CD1c-positive myeloid dendritic cell (primary cell): ENCODE measurements around the gene CAPN7.

ENCODE experiments used
- DNase-seq: peaks from one replicate; pipeline ENCODE4 v3.0.0-alpha.2; 2016; ENCODE audit errors: extremely low spot score

Gene CAPN7

DNA sequence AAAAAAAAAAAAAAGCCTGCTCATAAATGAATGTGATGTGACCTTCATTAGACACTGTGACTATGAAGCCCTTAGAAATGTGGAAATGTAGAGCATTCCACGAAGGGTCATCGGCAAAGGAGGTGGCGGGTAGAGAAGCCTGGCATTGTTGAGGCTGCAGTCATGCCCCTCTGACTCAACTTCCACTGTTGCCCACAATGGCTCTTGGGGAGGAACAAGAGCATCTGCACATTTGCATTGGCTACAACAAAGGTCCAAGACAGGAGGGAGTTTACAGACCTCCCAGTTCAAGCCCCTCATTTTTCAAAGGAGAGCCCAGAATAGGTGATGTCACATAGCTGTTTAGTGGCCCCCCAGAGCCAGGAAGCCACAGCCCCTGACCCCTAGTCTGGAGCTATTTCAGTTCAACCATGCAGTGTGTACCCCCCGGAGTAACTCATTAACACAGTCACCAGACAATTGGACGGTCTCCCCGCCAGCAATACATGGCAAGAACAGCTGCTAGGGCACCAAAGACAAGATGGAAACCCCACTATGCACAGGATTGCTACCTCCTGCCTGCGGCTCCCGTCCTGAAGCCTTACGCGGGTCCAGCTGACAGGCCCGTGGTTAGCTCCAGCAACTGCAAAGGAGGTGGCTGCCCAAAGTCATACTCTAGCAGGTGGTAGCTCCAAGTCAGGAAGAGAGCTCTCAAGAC lies 70.1 kb downstream of the CAPN7 start:
- peak; percentile 31 for DNase-seq

GRCh38 chr3:15277861-15278500 lies 71.9 kb downstream of the CAPN7 start:
- no peak for DNase-seq

DNA sequence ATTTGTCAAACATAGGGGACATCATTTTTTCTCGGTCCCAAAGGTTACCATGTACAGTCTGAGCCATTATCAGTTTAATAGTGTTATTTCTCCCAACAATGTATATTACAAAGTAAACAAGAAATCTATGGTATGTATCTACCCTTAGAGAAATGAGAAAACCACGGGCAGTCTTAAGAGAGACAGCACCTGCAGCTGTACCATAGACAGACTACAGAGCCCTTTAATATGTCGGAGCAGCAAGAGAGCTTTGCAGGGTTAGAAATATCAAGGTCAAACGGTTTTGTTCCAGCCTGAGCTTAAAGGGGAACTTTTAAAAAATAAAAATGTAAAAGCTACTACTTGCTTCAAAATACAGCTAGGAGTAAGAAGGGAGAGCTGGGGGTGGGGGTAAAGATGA lies 73.2 kb downstream of the CAPN7 start:
- DNase-seq: no peak

DNA sequence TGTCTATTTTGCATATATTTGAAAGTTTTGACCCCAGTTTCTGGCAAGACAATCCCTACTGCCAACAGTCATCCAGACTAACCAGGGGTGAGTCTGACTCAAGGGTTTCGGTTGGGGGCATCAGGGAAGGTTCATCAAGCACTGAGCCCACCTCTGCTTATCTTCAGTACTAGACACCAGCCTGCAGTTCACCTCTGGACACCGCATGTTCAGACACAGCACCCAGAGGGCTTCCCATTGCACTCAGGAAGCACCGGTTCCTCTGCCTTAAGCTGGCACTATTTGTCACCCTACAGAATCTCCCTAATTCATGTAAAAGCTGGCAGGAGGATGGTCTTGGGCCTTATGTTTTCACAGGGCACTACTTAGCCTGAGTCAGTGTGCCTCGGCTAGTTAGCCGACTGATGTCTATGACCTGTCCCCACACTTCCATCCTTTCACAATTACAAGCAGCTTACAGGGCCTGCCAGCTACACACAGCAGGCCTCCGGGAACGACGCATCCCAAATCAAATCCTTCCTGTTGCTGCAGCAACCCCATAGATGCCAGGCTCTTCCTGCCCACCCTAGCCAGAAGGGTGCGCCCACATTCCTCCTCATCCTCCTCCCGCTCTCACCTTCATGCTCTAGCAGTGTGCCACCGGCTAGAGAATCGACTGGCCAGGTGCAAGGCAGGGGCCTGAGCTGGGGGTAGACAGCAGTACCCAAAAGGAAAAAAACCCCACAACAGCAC lies 73.8 kb downstream of the CAPN7 start:
- DNase-seq: no peak

GRCh38 chr3:15280853-15281532 lies 74.9 kb downstream of the CAPN7 start:
- DNase-seq: no peak

- DNase-seq: no peak
Measured at GRCh38 chr3:15281817-15282216, 75.8 kb downstream of the CAPN7 start.

- no peak for DNase-seq
Measured at GRCh38 chr3:15283702-15284101, 77.7 kb downstream of the CAPN7 start.

- no peak for DNase-seq
Measured at GRCh38 chr3:15284121-15284889, 78.3 kb downstream of the CAPN7 start.

GRCh38 chr3:15286022-15286421 lies 80.0 kb downstream of the CAPN7 start:
- no peak for DNase-seq

GRCh38 chr3:15287565-15288330 lies 81.7 kb downstream of the CAPN7 start:
- peak; percentile 84 for DNase-seq

- DNase-seq: peak; percentile 21
Measured at GRCh38 chr3:15288331-15289035, 82.4 kb downstream of the CAPN7 start.

GRCh38 chr3:15289661-15290060 lies 83.6 kb downstream of the CAPN7 start:
- no peak for DNase-seq

DNA sequence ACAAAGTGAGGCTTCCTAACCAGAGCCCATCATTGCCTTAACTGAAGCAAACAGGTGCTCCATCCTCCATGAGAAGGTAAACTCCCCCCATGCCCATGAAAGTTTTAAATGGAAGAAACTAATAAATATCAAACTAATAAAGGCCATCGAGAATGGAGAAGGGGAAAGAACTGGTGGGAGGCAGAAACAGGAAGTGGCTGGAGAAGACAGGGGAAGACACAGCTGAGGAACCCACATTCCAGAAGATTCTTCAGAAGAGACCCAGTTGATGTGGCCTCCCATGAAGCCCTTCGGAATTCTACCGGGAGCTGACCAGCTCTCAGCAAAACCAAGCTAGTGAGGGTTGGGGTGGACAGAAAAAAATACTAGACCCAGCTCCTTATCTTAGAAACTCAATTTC lies 84.7 kb downstream of the CAPN7 start:
- DNase-seq: peak; percentile 61

GRCh38 chr3:15291589-15292541 lies 85.8 kb downstream of the CAPN7 start:
- DNase-seq: peak; percentile 60

DNA sequence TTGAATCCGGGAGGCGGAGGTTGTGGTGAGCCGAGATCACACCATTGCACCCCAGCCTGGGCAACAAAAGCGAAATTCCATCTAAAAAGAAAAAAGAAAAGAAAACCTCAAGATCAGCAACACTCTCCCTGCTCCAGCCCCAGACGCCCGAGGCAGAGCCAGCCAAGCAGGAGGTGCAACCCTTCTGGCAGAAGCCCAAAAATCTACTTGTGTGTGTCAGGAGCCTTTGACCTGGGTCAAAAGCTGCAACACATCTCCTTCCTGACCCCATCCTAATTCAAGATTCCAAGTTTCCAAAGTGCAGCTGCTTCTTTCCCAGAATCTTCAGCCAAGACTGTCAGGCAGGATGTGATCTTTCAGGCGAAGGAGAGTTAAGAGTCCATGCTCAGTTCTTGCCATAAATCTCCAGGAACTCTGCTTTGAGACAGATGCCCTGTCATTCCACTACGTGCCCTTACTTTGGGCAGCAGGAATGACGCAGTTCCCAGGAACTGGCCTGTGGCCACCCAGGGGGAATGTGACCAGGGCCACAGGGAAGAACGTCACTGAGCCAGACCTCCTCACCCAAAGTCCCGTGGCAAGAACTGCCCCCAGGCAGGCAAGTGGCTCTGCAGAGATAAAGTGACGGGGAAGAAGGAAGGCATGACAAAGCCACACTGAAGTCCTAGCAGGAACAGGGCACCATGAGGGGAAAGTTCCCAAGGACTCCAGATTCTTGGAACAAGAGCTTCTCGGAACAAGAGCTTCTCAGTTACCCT lies 86.9 kb downstream of the CAPN7 start:
- DNase-seq: peak; percentile 69

GRCh38 chr3:15294929-15295328 lies 88.9 kb downstream of the CAPN7 start:
- DNase-seq: peak; percentile 90

- DNase-seq: peak; percentile 95
Measured at GRCh38 chr3:15295506-15295905, 89.5 kb downstream of the CAPN7 start.
